A673 (cell line): Measurements from ENCODE around the gene EXD2. TPM values are rescaled to one million over a fixed set of nuclear protein-coding genes. Genes with fewer than 3 reads are reported as not detected.

Source experiments
- BruUV-seq: library from RNA; stranded (reverse); fragments of 400-500 nt; replicated peaks from 2 replicates; lab custom pipeline; 2021; lab: Mats Ljungman, UMichigan
- CTCF ChIA-PET: fragments of 300-600 bp; sonication (Branson Sonifier 250); formaldehyde crosslinking; loops from one replicate; lab custom pipeline; 2022; ENCODE audit warnings: antibody characterized with exemption; lab: Charles Lee
- POLR2A ChIA-PET: fragments of 300-600 bp; sonication (Branson Sonifier 250); formaldehyde crosslinking; loops from one replicate; lab custom pipeline; 2022; ENCODE audit warnings: antibody characterized with exemption; ENCODE audit not compliant: low non-redundant PET; lab: Charles Lee
- DNase-seq: peaks from one replicate; pipeline ENCODE4 v3.0.0-alpha.2; 2015; ENCODE audit warnings: low spot score
- H3K27ac ChIP-seq: fragments of 200-600 bp; sonication (generic); 2 replicates; pipeline ENCODE4 v1.5.1; 2016; ENCODE audit warnings: mixed run types, low read depth, mild to moderate bottlenecking, mixed read lengths, antibody characterized with exemption, low read length; ENCODE audit not compliant: poor library complexity, severe bottlenecking
- H3K27me3 ChIP-seq: fragments of 200-600 bp; sonication (generic); replicated peaks from 2 replicates; pipeline ENCODE4 v1.6.1; 2017; ENCODE audit warnings: mixed run types, low read depth, mild to moderate bottlenecking, mixed read lengths, antibody characterized with exemption, low read length; ENCODE audit not compliant: insufficient read depth, poor library complexity
- H3K36me3 ChIP-seq: fragments of 200-600 bp; sonication (generic); 2 replicates; pipeline ENCODE4 v1.6.1; 2016; ENCODE audit warnings: mixed run types, mild to moderate bottlenecking, mixed read lengths, antibody characterized with exemption, low read length; ENCODE audit not compliant: insufficient read depth, poor library complexity, severe bottlenecking
- H3K4me1 ChIP-seq: fragments of 200-600 bp; sonication (generic); 2 replicates; pipeline ENCODE4 v1.6.1; 2017; ENCODE audit warnings: mixed run types, mild to moderate bottlenecking, mixed read lengths, antibody characterized with exemption, low read length; ENCODE audit not compliant: insufficient read depth, poor library complexity, severe bottlenecking
- H3K4me3 ChIP-seq: fragments of 200-600 bp; sonication (generic); 2 replicates; pipeline ENCODE4 v1.5.1; 2016; ENCODE audit warnings: low read depth, mixed run types, mild to moderate bottlenecking, mixed read lengths, low read length; ENCODE audit not compliant: poor library complexity, severe bottlenecking
- H3K9me3 ChIP-seq: fragments of 200-600 bp; sonication (generic); 2 replicates; pipeline ENCODE4 v1.6.1; 2016; ENCODE audit warnings: mixed run types, low read depth, mild to moderate bottlenecking, mixed read lengths, antibody characterized with exemption, low read length; ENCODE audit not compliant: poor library complexity, severe bottlenecking
- CTCF ChIP-seq: fragments of 300-800, 200-600 bp; sonication (generic); conservative IDR thresholded peaks from 2 replicates; pipeline ENCODE4 v1.5.1; 2017; ENCODE audit warnings: low read depth, mild to moderate bottlenecking, antibody characterized with exemption, low read length, moderate library complexity, mixed read lengths
- EZH2 ChIP-seq: fragments of 200-600 bp; sonication (generic); IDR thresholded peaks from 2 replicates; pipeline ENCODE4 v1.6.1; 2017; ENCODE audit warnings: borderline replicate concordance, low read depth, mild to moderate bottlenecking, mixed read lengths, antibody characterized with exemption, low read length; ENCODE audit not compliant: poor library complexity, severe bottlenecking
- intact Hi-C: fragments of 100-400 bp; cut with micrococcal nuclease; formaldehyde crosslinking; loops from one replicate; pipeline ENCODE4 v1.10.0; 2022; ENCODE audit not compliant: unreplicated experiment
- total RNA-seq: library from RNA; stranded (reverse); gene quantifications from 2 replicates; pipeline ENCODE4 v1.2.3, GENCODE V29; 2021

Gene EXD2
- total RNA-seq, 1 experiment from 2014 or later: 8.1 TPM

GRCh38 chr14:69170839-69171238 is 20.5 kb upstream of the EXD2 start:
- TF ChIP-seq CTCF (no peak), EZH2 (no peak)
- Histone ChIP-seq H3K36me3 (no peaks in the 10 kb centered on the region), H3K4me1 (no peaks in the 10 kb centered on the region), H3K4me3 (no peak overlapping the region), H3K9me3 (no peaks in the 10 kb centered on the region), H3K27ac (no peak overlapping the region), H3K27me3 (peaks cover 16% of the 10 kb centered on the region)
- no TSS peak for BruUV-seq
- DNase-seq: no peak
- intact Hi-C loops: no loop called here
- ChIA-PET CTCF (no interaction called here), POLR2A (no interaction called here)

GRCh38 chr14:69171569-69171968 is 19.7 kb upstream of the EXD2 start:
- Histone ChIP-seq H3K4me3 (no peak overlapping the region), H3K9me3 (no peaks in the 10 kb centered on the region), H3K27me3 (peaks cover 19% of the 10 kb centered on the region), H3K36me3 (no peaks in the 10 kb centered on the region), H3K27ac (no peak overlapping the region), H3K4me1 (no peaks in the 10 kb centered on the region)
- ChIA-PET CTCF (no interaction called here), POLR2A (no interaction called here)
- intact Hi-C loops: no loop called here
- BruUV-seq: no TSS peak
- DNase-seq: no peak
- TF ChIP-seq CTCF: no peak
- TF ChIP-seq EZH2: no peak

- intact Hi-C loops: no loop called here
- Histone ChIP-seq H3K9me3 (no peaks in the 10 kb centered on the region), H3K4me3 (no peak overlapping the region), H3K4me1 (no peaks in the 10 kb centered on the region), H3K36me3 (no peaks in the 10 kb centered on the region), H3K27ac (no peak overlapping the region), H3K27me3 (peaks cover 39% of the 10 kb centered on the region)
- ChIA-PET POLR2A (no interaction called here), CTCF (no interaction called here)
- no peak for DNase-seq
- no peak for TF ChIP-seq CTCF
- no peak for TF ChIP-seq EZH2
- BruUV-seq: no TSS peak
These were observed 16.2 kb upstream of the EXD2 start for GRCh38 chr14:69175130-69175529.
